GM19099 (cell line): ENCODE measurements around the gene ZNF564.

Source experiments
- POLR2A ChIP-seq: IDR thresholded peaks from 3 replicates; pipeline ENCODE4 v1.6.1; 2011; ENCODE audit warnings: low read depth; ENCODE audit not compliant: insufficient read length; ENCODE audit errors: extremely low read depth

The ZNF564 gene

DNA sequence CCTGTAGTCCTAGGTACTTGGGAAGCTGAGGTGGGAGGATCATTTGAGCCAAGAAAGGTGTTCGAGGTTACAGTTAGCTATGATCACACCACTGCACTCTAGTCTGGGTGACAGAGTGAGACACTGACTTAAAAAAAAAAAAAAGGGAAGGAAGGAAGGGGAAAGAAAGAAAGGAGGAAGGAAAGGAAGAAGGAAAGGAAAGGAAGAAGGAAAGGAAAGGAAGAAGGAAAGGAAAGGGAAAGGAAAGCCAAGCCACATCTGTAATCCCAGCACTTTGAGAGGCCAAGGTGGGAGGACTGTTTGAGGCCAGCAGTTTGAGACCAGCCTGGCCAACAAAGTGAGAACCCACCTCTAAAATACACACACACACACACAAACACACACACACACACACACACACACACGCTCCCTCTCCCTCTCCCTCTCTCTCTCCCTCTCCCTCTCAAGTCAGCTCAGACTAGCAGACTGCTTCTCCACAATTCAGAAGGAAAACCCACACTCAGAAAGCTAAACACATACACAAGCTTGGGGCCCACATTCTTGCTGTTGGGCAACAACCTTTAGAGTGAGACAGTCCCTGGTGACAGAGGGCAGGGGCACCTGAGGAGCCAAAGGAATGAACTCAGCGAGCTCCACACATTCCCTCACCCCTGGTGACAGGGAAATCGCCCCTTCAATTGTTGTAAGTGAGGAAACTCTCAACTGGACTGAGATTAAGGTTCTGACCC lies 69.3 kb downstream of the ZNF564 start:
- TF ChIP-seq POLR2A = no peak

DNA sequence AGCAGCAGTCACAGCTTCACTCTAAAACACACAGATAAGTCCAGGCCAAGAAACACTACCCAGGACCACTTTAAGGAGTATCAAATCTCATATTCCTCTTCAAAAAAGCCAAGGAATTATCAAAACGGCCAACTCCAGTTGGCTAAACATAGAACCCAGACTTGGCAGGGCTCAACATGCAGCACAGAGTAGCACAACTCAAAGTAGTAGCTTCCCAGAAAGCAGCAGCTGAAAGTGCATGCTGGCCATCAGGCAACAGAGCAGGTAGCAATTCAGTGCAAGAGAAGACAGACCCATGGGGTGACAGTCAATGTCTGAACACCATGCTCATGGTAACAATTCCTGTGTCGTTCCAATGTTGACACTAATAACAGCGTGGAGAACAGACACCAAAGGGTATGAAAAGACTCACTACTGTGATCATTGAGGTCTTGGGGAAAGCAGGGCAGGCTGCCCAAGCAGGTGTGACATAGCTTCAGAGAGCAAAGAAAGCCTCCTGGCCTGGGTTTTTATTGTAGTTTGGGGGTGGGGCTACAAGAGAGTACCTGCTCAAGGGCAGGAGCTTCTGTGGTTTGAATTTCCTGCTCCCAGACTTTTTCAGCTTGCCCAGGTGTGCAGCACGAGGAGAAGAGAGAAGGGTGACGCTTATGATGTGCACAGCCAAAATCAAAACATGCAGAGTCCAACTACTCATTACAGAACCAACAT lies 72.9 kb downstream of the ZNF564 start:
- no peak for TF ChIP-seq POLR2A
